Forelimb muscle (tissue), 1 donor: ENCODE results near the gene SGK2. TPM values are rescaled to one million over a fixed set of nuclear protein-coding genes. Genes with fewer than 3 reads are reported as not detected.
"Not testable (repeated sequence)": the region's sequence is repeated elsewhere in the genome, so short reads cannot be mapped to it uniquely, and the experiment has no call there.

Source experiments
- DNase-seq: peaks from one replicate; pipeline ENCODE4 v3.0.0-alpha.2; 2013; ENCODE audit warnings: low read depth
- polyA plus RNA-seq: library from polyadenylated mRNA; unstranded; fragments of 120-200 nt; gene quantifications from one replicate; pipeline ENCODE4 v1.2.1, GENCODE V29; 2013; ENCODE audit not compliant: insufficient read length

The SGK2 gene
- polyA plus RNA-seq, 1 donor, result 1.7 TPM

DNA sequence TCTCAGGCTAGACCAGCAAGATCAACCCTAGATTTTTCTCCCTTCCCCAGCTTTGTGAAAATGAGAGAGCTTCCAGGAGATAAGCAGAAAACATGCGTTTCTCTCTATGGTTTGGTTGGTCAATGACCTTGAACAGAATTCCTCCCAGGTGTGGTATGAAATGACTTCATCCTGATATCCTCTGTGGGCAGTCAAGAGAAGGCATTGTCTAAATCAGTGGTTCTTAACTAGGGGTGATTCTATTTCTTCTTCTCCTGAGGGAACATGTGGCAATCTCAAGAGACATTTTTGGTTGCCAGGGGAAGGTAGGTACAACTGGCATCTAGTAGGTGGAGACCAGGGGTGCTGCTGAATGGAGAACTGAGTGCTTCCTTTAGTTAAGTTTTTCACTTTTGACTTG, 44.3 kb downstream of the SGK2 start:
- DNase-seq, result no peak

DNA sequence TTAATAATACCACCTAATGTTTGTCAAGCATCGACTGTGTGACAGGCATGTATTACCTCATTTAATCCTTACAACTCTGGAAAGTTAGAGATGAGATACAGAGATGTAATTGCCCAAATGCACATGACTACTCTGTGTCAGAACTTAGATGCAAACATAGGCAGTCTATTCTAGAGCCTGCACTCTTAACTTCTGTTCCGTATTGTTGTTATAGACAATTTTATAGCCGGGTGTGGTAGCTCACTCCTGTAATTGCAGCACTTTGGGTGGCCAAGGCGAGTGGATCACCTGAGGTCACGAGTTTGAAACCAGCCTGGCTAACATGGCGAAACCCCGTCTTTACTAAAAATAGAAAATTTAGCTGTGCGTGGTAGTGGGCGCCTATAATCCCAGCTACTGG, 46.9 kb downstream of the SGK2 start:
- DNase-seq, result no peak

DNA sequence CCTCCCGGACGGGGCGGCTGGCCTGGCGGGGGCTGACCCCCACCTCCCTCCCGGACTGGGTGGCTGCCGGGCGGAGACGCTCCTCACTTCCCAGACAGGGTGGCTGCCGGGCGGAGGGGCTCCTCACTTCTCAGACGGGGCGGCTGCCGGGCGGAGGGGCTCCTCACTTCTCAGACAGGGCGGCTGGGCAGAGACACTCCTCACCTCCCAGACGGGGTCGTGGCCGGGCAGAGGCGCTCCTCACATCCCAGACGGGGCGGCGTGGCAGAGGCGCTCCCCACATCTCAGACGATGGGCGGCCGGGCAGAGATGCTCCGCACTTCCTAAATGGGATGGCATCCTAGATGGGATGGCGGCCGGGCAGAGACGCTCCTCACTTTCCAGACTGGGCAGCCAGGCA, 48.5 kb downstream of the SGK2 start:
- DNase-seq, result not testable (repeated sequence)

DNA sequence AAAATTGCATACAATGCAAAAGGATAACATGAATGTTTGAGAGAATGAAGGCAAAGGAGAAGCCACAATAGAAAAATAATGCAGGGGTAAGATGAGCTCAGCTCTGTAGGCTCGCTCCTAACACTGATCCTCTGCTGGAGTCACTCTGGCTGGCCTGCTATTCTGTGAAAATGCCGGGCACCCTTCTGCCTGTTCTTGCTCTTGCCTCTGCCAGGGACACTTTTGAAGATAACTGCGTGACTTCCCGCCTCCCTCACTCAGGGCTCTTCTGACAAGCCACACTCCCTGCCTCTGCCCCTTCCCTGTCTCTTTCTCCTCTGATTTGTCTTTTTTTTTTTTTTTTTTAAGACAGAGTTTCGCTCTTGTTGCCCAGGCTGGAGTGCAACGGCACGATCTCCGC, 72.8 kb downstream of the SGK2 start:
- DNase-seq, result no peak

Other genes with a start within 250 kb of the SGK2 start
- gene SRSF6, start 101.1 kb upstream of the SGK2 start, polyA plus RNA-seq, result 168 TPM
- gene L3MBTL1, start 51.3 kb upstream of the SGK2 start, polyA plus RNA-seq, result 10.4 TPM
- gene IFT52, start 31.9 kb downstream of the SGK2 start, polyA plus RNA-seq, result 23.4 TPM
- 12.1 TPM for gene MYBL2, start 108.1 kb downstream of the SGK2 start, polyA plus RNA-seq
- gene GTSF1L, start 168.0 kb downstream of the SGK2 start, polyA plus RNA-seq, result not detected